Sigmoid colon (tissue), 7 donors: ENCODE measurements around the gene TNFRSF18. TPM values are rescaled to one million over a fixed set of nuclear protein-coding genes. Genes with fewer than 3 reads are reported as not detected.

ENCODE experiments used
- DNase-seq: peaks from one replicate; pipeline ENCODE4 v3.0.0-alpha.2; 2019
- H3K27ac ChIP-seq, 4 donors: fragments of 200-600 bp; sonication (generic); one replicate each; pipeline ENCODE4 v1.5.1; 2016 to 2019; ENCODE audit warnings: mild to moderate bottlenecking in 1 of 4
- H3K27me3 ChIP-seq, 3 donors: fragments of 200-600 bp; sonication (generic); one replicate each; pipeline ENCODE4 v1.5.1; 2019; ENCODE audit warnings: mild to moderate bottlenecking in 1 of 3
- H3K36me3 ChIP-seq, 4 donors: fragments of 200-600 bp; sonication (generic); one replicate each; pipeline ENCODE4 v1.5.1; 2016 to 2019
- H3K4me1 ChIP-seq, 4 donors: fragments of 200-600 bp; sonication (generic); one replicate each; pipeline ENCODE4 v1.5.1; 2017 to 2019
- H3K4me3 ChIP-seq, 4 donors: fragments of 200-600 bp; sonication (generic); one replicate each; pipeline ENCODE4 v1.5.1; 2017 to 2019; ENCODE audit warnings: mild to moderate bottlenecking in 2 of 4, moderate library complexity in 1 of 4
- H3K9me3 ChIP-seq, 4 donors: fragments of 200-600 bp in 3 of 4; sonication (generic) in 3 of 4; one replicate each; pipeline versions ENCODE4 v1.5.1 to v1.6.1; 2013 to 2019
- CTCF ChIP-seq, 4 experiments: fragments of 450-650 bp in 3 of 4; fragments of 200-600 bp in 1 of 4; IDR thresholded peaks; one replicate each; pipeline ENCODE4 v1.5.1; 2016 to 2019; ENCODE audit warnings: antibody characterized with exemption in 4 of 4, mild to moderate bottlenecking in 3 of 4, moderate library complexity in 2 of 4
- EP300 ChIP-seq, 4 donors: sonication (generic); formaldehyde crosslinking; IDR thresholded peaks; one replicate each; pipeline ENCODE4 v1.6.1; 2017; ENCODE audit warnings: antibody characterized with exemption in 4 of 4
- POLR2A ChIP-seq, 2 donors: fragments of 450-650 bp; IDR thresholded peaks; one replicate each; pipeline ENCODE4 v1.6.1; 2016; ENCODE audit warnings: antibody characterized with exemption in 2 of 2, mild to moderate bottlenecking in 2 of 2, moderate library complexity in 2 of 2
- POLR2AphosphoS5 ChIP-seq, 4 donors: sonication (generic); formaldehyde crosslinking; IDR thresholded peaks; one replicate each; pipeline ENCODE4 v1.6.1; 2017; ENCODE audit warnings: antibody characterized with exemption in 4 of 4
- WGBS, 2 donors: extraction: QIAGEN DNeasy Blood & Tissue Kit; methylation state at CpG; one replicate each; pipeline ENCODE4 v1.1.7; 2013; 5-methylcytosine and 5-hydroxymethylcytosine counted together
- intact Hi-C: fragments of 100-400 bp; cut with DNase I; formaldehyde crosslinking; loops from one replicate; pipeline ENCODE4 v1.15.1; 2023
- polyA plus RNA-seq, 3 donors: library from polyadenylated mRNA; stranded (reverse); fragments of 200-250 nt; gene quantifications; one replicate each; pipeline ENCODE4 v1.2.3, GENCODE V29; 2013
- total RNA-seq, 4 donors: library from RNA; depleted of rRNA; stranded (reverse); fragments of >200 nt; gene quantifications; one replicate each; pipeline ENCODE4 v1.1.0, GENCODE V29; 2016
- donor health status: healthy with polysubstance abuse.
- donor health status: Bipolar disorder and iron deficiency.
- donor health status: healthy.

Gene TNFRSF18
- total and polyA plus RNA-seq, 7 donors: 0.71 to 3.9 (median 1.2) TPM; not detected in 4

GRCh38 chr1:1235016-1235744 lies 28.8 kb upstream of the TNFRSF18 start:
- DNase-seq: no peak
- intact Hi-C loops: no loop called here
- 90 to 92% methylated on average over 27 of the region's 27 CpGs for WGBS, 2 donors
- H3K4me3 ChIP-seq: no peak overlapping the region
- H3K9me3 ChIP-seq: no peaks in the 10 kb centered on the region
- peaks cover 8 to 29% (median 23%) of the 10 kb centered on the region in 3 donors for H3K27me3 ChIP-seq
- peaks cover 0 to 38% (median 21%) of the 10 kb centered on the region in 4 donors for H3K4me1 ChIP-seq
- TF ChIP-seq POLR2AphosphoS5 (IDR thresholded peaks at IDR 0.05) (no peak), CTCF (IDR thresholded peaks at IDR 0.05) (no peak), POLR2A (IDR thresholded peaks at IDR 0.05) (no peak), EP300 (IDR thresholded peaks at IDR 0.05) (no peak)
- H3K27ac ChIP-seq: no peak overlapping the region
- H3K36me3 ChIP-seq: no peaks in the 10 kb centered on the region

GRCh38 chr1:1234180-1234808 lies 27.9 kb upstream of the TNFRSF18 start:
- peaks cover 0 to 47% (median 30%) of the 10 kb centered on the region in 4 donors for H3K4me1 ChIP-seq
- 94 to 96% methylated on average over 28 of the region's 28 CpGs for WGBS, 2 donors
- H3K4me3 ChIP-seq: no peak overlapping the region
- peaks cover 2 to 20% (median 14%) of the 10 kb centered on the region in 3 donors for H3K27me3 ChIP-seq
- no peak for DNase-seq
- no peak overlapping the region for H3K27ac ChIP-seq
- no peaks in the 10 kb centered on the region for H3K9me3 ChIP-seq
- TF ChIP-seq CTCF (IDR thresholded peaks at IDR 0.05): no peak
- TF ChIP-seq POLR2AphosphoS5 (IDR thresholded peaks at IDR 0.05): no peak
- no peak for TF ChIP-seq POLR2A (IDR thresholded peaks at IDR 0.05)
- TF ChIP-seq EP300 (IDR thresholded peaks at IDR 0.05): no peak
- H3K36me3 ChIP-seq: no peaks in the 10 kb centered on the region
- intact Hi-C loops: no loop called here

GRCh38 chr1:1233567-1233892 lies 27.1 kb upstream of the TNFRSF18 start:
- DNase-seq: no peak
- peaks cover 0 to 12% (median 6%) of the 10 kb centered on the region in 3 donors for H3K27me3 ChIP-seq
- WGBS, 2 donors: 95 to 96% methylated on average over 15 of the region's 15 CpGs
- TF ChIP-seq EP300 (IDR thresholded peaks at IDR 0.05): no peak
- no peak for TF ChIP-seq CTCF (IDR thresholded peaks at IDR 0.05)
- TF ChIP-seq POLR2AphosphoS5 (IDR thresholded peaks at IDR 0.05): no peak
- TF ChIP-seq POLR2A (IDR thresholded peaks at IDR 0.05): no peak
- H3K36me3 ChIP-seq: peaks cover 1 to 6% (median 3%) of the 10 kb centered on the region in 4 donors
- intact Hi-C loops: no loop called here
- H3K27ac ChIP-seq: no peak overlapping the region
- no peak overlapping the region for H3K4me3 ChIP-seq
- peaks cover 0 to 54% (median 33%) of the 10 kb centered on the region in 4 donors for H3K4me1 ChIP-seq
- H3K9me3 ChIP-seq: no peaks in the 10 kb centered on the region

GRCh38 chr1:1232796-1233566 lies 26.6 kb upstream of the TNFRSF18 start:
- WGBS, 2 donors: 86 to 94% methylated on average over 98 of the region's 98 CpGs
- TF ChIP-seq EP300 (IDR thresholded peaks at IDR 0.05): no peak
- TF ChIP-seq POLR2A (IDR thresholded peaks at IDR 0.05): no peak
- no peak for TF ChIP-seq POLR2AphosphoS5 (IDR thresholded peaks at IDR 0.05)
- TF ChIP-seq CTCF (IDR thresholded peaks at IDR 0.05): no peak
- H3K9me3 ChIP-seq: no peaks in the 10 kb centered on the region
- peaks cover 0 to 7% (median under 1%) of the 10 kb centered on the region in 3 donors for H3K27me3 ChIP-seq
- peak overlapping the region in 3 of 4 donors; percentile 41 to 100 (median 41) for H3K4me3 ChIP-seq
- H3K36me3 ChIP-seq: peaks cover 7 to 11% (median 9%) of the 10 kb centered on the region in 4 donors
- intact Hi-C loops: loop anchor here (1.0 kb wide), 1 partner anchor 41 kb away; no protein-coding TSS in a partner anchor
- H3K27ac ChIP-seq: peak overlapping the region in 1 of 4 donors; percentile 56
- no peak for DNase-seq
- H3K4me1 ChIP-seq: peaks cover 0 to 59% (median 33%) of the 10 kb centered on the region in 4 donors
